Neural cell (in vitro differentiated cells): ENCODE data around the gene BABAM2. TPM values are rescaled to one million over a fixed set of nuclear protein-coding genes. Genes with fewer than 3 reads are reported as not detected.

Experiments
- H2AFZ ChIP-seq: fragments of 200-600, 300-800 bp; sonication (generic), shearing (Covaris generic); 2 replicates; pipeline ENCODE4 v1.6.0; 2014; ENCODE audit warnings: low read depth, mild to moderate bottlenecking, antibody characterized with exemption, low read length, moderate library complexity
- H3F3A ChIP-seq: fragments of 200-600 bp; shearing (Covaris generic); 2 replicates; pipeline ENCODE4 v1.6.1; 2016; ENCODE audit warnings: mild to moderate bottlenecking, moderate library complexity, mixed read lengths, antibody characterized with exemption, low read length; ENCODE audit not compliant: insufficient read depth, poor library complexity, severe bottlenecking
- H3K27ac ChIP-seq: fragments of 200-600, 300-800 bp; sonication (generic), shearing (Covaris generic); 2 replicates; pipeline ENCODE4 v1.5.1; 2014; ENCODE audit warnings: mild to moderate bottlenecking, low read length, moderate library complexity
- H3K27me3 ChIP-seq: fragments of 300-800, 200-600 bp; sonication (generic), shearing (Covaris generic); 2 replicates; pipeline ENCODE4 v1.6.0; 2014; ENCODE audit warnings: mild to moderate bottlenecking, low read depth, low read length, moderate library complexity; ENCODE audit not compliant: insufficient read depth
- H3K36me3 ChIP-seq: fragments of 300-800, 200-600 bp; sonication (generic), shearing (Covaris generic); 2 replicates; pipeline ENCODE4 v1.5.1; 2014; ENCODE audit warnings: mild to moderate bottlenecking, antibody characterized with exemption, low read length, moderate library complexity; ENCODE audit not compliant: insufficient read depth
- H3K4me2 ChIP-seq: fragments of 300-800, 200-600 bp; sonication (generic), shearing (Covaris generic); 2 replicates; pipeline ENCODE4 v1.6.0; 2014; ENCODE audit warnings: mild to moderate bottlenecking, low read length
- H3K4me3 ChIP-seq: fragments of 300-800, 200-600 bp; sonication (generic), shearing (Covaris generic); 2 replicates; pipeline ENCODE4 v1.5.1; 2014; ENCODE audit warnings: mild to moderate bottlenecking, low read length, moderate library complexity
- H3K79me2 ChIP-seq: fragments of 200-600 bp; shearing (Covaris generic); replicated peaks from 2 replicates; pipeline ENCODE4 v1.6.0; 2014; ENCODE audit warnings: mild to moderate bottlenecking, low read length, moderate library complexity; ENCODE audit not compliant: insufficient read depth
- H3K9ac ChIP-seq: fragments of 300-800, 200-600 bp; sonication (generic), shearing (Covaris generic); 2 replicates; pipeline ENCODE4 v1.6.1; 2016; ENCODE audit warnings: mild to moderate bottlenecking, low read length, mixed read lengths
- H3K9me2 ChIP-seq: fragments of 200-600 bp; shearing (Covaris generic); 2 replicates; pipeline ENCODE4 v1.6.1; 2016; ENCODE audit warnings: mild to moderate bottlenecking, low read length, mixed read lengths; ENCODE audit not compliant: insufficient read depth
- H3K9me3 ChIP-seq: fragments of 200-600, 300-800 bp; sonication (generic), shearing (Covaris generic); 2 replicates; pipeline ENCODE4 v1.6.1; 2016; ENCODE audit warnings: mild to moderate bottlenecking, mixed run types, low read length, moderate library complexity, mixed read lengths
- H4K20me1 ChIP-seq: fragments of 200-600 bp; shearing (Covaris generic); 2 replicates; pipeline ENCODE4 v1.6.1; 2016; ENCODE audit warnings: mild to moderate bottlenecking, mixed run types; ENCODE audit not compliant: insufficient read depth
- EZH2 ChIP-seq: fragments of 200-600, 300-800 bp; shearing (Covaris generic), sonication (generic); IDR thresholded peaks from 2 replicates; pipeline ENCODE4 v1.6.1; 2014; ENCODE audit warnings: antibody characterized with exemption, low read length, borderline replicate concordance, mild to moderate bottlenecking; ENCODE audit not compliant: insufficient read depth, poor library complexity, severe bottlenecking
- MXI1 ChIP-seq: fragments of 450-650 bp; conservative IDR thresholded peaks from 2 replicates; pipeline ENCODE4 v1.6.1; 2014; ENCODE audit warnings: antibody characterized with exemption, mild to moderate bottlenecking; ENCODE audit not compliant: poor library complexity, severe bottlenecking
- POLR2AphosphoS5 ChIP-seq: IDR thresholded peaks from 2 replicates; pipeline ENCODE4 v1.6.1; 2012
- RAD21 ChIP-seq: fragments of 450-650 bp; conservative IDR thresholded peaks from 2 replicates; pipeline ENCODE4 v1.6.1; 2014; ENCODE audit warnings: antibody characterized with exemption, mild to moderate bottlenecking, moderate library complexity
- TAF1 ChIP-seq: IDR thresholded peaks from 2 replicates; pipeline ENCODE4 v1.6.1; 2012; ENCODE audit warnings: low read depth
- polyA plus RNA-seq: library from polyadenylated mRNA; depleted of rRNA; stranded (reverse); fragments of >200 nt; gene quantifications from 2 replicates; pipeline ENCODE4 v1.2.3, GENCODE V29; 2014
- TF ChIP-seq, protein P1 (sequence below): IDR thresholded peaks from 2 replicates; pipeline ENCODE4 v1.6.1; 2012; ENCODE audit warnings: borderline replicate concordance
- TF ChIP-seq, protein P2 (sequence below): fragments of 450-650 bp; IDR thresholded peaks from 2 replicates; pipeline ENCODE4 v1.5.1; 2014; ENCODE audit warnings: antibody characterized with exemption, mild to moderate bottlenecking, moderate library complexity; ENCODE audit not compliant: poor library complexity, severe bottlenecking

Gene BABAM2
- polyA plus RNA-seq, 1 donor from 2014 or later = 15.3 TPM

- Histone ChIP-seq H3K9me3 (no peaks in the 10 kb centered on the region), H3K4me2 (no peak overlapping the region)
Measured at GRCh38 chr2:27843992-27844391, 46.5 kb upstream of the BABAM2 start.

DNA sequence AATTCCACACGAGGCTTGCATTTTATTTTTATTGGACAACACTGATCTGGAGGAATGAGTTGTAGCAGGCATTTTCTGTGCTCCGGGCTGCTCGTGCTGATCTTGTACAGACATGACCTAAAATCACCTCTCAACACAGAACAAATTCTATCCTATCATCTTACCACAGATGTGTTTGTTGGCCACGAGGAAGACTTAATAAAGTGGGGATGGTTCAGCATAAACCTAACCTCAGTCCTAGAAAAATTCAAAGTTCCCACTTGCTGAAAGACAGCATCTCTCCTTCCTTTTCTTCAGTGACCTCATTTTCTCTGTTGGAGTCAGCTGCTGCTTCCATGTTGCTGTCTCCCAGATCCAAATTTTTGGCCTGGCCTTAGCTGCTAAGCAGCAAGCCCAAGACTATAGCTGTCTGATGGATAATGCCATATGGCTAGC is 45.7 kb upstream of the BABAM2 start:
- Histone ChIP-seq H4K20me1 (no peaks in the 10 kb centered on the region), H3K9me3 (no peaks in the 10 kb centered on the region), H3K27me3 (no peaks in the 10 kb centered on the region), H3K36me3 (no peaks in the 10 kb centered on the region), H3K79me2 (no peaks in the 10 kb centered on the region), H3K9ac (no peak overlapping the region), H3K4me3 (no peak overlapping the region), H3K4me2 (no peak overlapping the region), H3F3A (no peaks in the 10 kb centered on the region), H2AFZ (no peak overlapping the region), H3K27ac (no peak overlapping the region), H3K9me2 (no peaks in the 10 kb centered on the region)
- TF ChIP-seq POLR2AphosphoS5 (no peak), MXI1 (no peak)
- TF ChIP-seq, protein P1, sequence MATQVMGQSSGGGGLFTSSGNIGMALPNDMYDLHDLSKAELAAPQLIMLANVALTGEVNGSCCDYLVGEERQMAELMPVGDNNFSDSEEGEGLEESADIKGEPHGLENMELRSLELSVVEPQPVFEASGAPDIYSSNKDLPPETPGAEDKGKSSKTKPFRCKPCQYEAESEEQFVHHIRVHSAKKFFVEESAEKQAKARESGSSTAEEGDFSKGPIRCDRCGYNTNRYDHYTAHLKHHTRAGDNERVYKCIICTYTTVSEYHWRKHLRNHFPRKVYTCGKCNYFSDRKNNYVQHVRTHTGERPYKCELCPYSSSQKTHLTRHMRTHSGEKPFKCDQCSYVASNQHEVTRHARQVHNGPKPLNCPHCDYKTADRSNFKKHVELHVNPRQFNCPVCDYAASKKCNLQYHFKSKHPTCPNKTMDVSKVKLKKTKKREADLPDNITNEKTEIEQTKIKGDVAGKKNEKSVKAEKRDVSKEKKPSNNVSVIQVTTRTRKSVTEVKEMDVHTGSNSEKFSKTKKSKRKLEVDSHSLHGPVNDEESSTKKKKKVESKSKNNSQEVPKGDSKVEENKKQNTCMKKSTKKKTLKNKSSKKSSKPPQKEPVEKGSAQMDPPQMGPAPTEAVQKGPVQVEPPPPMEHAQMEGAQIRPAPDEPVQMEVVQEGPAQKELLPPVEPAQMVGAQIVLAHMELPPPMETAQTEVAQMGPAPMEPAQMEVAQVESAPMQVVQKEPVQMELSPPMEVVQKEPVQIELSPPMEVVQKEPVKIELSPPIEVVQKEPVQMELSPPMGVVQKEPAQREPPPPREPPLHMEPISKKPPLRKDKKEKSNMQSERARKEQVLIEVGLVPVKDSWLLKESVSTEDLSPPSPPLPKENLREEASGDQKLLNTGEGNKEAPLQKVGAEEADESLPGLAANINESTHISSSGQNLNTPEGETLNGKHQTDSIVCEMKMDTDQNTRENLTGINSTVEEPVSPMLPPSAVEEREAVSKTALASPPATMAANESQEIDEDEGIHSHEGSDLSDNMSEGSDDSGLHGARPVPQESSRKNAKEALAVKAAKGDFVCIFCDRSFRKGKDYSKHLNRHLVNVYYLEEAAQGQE = no peak

More at GRCh38 chr2:27843992-27844391, 46.5 kb upstream of the BABAM2 start:
- Histone ChIP-seq H3K27ac (no peak overlapping the region), H3K4me3 (no peak overlapping the region), H3K9me2 (no peaks in the 10 kb centered on the region), H3F3A (no peaks in the 10 kb centered on the region), H3K9ac (no peak overlapping the region), H3K36me3 (no peaks in the 10 kb centered on the region), H4K20me1 (no peaks in the 10 kb centered on the region), H3K27me3 (no peaks in the 10 kb centered on the region), H2AFZ (no peak overlapping the region), H3K79me2 (no peaks in the 10 kb centered on the region)
- TF ChIP-seq, protein P1 = no peak
- no peak for TF ChIP-seq EZH2
- TF ChIP-seq, protein P2, sequence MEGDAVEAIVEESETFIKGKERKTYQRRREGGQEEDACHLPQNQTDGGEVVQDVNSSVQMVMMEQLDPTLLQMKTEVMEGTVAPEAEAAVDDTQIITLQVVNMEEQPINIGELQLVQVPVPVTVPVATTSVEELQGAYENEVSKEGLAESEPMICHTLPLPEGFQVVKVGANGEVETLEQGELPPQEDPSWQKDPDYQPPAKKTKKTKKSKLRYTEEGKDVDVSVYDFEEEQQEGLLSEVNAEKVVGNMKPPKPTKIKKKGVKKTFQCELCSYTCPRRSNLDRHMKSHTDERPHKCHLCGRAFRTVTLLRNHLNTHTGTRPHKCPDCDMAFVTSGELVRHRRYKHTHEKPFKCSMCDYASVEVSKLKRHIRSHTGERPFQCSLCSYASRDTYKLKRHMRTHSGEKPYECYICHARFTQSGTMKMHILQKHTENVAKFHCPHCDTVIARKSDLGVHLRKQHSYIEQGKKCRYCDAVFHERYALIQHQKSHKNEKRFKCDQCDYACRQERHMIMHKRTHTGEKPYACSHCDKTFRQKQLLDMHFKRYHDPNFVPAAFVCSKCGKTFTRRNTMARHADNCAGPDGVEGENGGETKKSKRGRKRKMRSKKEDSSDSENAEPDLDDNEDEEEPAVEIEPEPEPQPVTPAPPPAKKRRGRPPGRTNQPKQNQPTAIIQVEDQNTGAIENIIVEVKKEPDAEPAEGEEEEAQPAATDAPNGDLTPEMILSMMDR = no peak
- TF ChIP-seq TAF1 = no peak
- no peak for TF ChIP-seq POLR2AphosphoS5
- no peak for TF ChIP-seq RAD21
- TF ChIP-seq MXI1 = no peak
